Activated CD4-positive, alpha-beta T cell treated with anti-CD3 and anti-CD28 coated beads, Interleukin-2, Interleukin-4, amounts not matched to agents 100 ng/mL and 50 ng/mL, durations not matched to agents 16 hours and 8 hours (primary cell): ENCODE results near the gene ARPC4.

Experiments
- DNase-seq: peaks from one replicate; pipeline ENCODE4 v3.0.0-alpha.2; 2020; ENCODE audit warnings: low spot score

ARPC4 gene

DNA sequence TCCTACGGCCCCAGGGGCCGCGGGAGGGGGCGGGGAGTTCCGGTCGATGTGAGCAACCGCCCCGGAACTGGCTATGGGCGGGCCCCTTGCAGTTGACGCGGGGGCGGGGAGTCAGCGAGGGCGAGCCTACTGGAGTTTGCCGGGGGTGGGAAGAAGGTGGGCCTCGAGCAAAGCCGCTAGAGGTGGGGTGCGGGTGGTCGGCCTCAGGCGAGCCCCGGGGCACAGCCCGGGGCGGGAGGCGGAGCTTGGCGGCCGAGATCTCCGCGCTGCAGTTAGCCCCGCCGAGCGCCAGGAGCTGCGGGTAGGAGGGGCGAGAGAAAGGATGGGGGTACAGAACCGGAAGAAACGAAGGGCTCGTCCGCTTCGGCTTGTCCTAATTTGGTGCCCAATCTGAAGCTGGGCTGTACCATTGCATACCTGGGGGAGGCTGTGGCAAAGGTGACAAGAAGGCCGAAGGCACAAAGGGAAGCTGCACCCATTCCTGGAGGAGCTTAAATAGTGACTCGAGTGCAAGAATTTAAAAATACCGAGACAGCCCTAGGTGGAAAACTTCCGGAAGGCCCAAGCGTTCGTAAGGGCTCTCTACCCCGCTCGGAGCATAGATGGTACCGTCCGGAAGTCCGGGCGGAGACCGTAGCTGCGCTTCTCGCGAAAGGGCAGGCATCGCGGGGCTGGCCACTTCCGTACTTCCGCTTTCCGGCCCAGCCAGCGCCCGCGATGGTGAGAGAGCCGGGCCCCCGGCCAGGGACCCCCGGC lies at the start of gene ARPC4, which contains the start of gene TADA3:
Gene ARPC4 (plus strand): TSS at position 678 of the 756 bp plus-strand sequence. CDS start 40 bp downstream, at position 718.
Gene TADA3 (minus strand): TSS at position 69 of the 756 bp plus-strand sequence. CDS start 1,007 bp downstream, outside the sequence.
- peak; percentile 92 for DNase-seq

DNA sequence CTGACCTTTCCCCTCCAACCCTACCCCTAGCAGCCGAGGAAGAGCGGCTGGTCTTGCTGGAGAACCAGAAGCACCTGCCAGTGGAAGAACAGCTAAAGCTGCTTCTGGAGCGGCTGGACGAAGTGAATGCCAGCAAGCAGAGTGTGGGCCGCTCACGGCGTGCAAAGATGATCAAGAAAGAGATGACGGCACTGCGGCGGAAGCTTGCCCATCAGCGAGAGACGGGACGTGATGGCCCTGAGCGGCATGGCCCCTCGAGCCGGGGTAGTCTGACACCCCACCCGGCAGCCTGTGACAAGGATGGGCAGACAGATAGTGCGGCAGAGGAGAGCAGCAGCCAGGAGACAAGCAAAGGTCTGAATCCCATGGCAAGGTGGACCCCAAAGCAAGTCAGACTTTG lies 49.3 kb upstream of the ARPC4 start:
- DNase-seq, result no peak

GRCh38 chr3:9744162-9744561 lies 48.7 kb upstream of the ARPC4 start:
- no peak for DNase-seq

DNA sequence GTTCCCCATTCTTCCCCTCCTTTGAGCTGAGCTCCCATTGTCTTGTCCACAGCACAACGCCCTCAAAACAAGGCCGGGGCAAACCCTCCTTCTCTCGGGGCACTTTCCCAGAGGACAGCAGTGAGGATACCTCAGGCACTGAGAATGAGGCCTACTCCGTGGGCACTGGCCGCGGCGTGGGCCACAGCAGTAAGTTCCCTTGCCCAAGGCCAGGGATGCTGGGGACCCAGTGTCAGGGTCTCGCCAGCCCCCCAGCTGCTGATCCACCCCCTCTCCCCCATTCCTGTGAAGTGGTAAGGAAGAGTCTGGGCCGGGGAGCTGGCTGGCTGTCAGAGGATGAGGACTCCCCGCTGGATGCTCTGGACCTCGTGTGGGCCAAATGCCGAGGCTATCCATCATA lies 47.4 kb upstream of the ARPC4 start:
- no peak for DNase-seq

DNA sequence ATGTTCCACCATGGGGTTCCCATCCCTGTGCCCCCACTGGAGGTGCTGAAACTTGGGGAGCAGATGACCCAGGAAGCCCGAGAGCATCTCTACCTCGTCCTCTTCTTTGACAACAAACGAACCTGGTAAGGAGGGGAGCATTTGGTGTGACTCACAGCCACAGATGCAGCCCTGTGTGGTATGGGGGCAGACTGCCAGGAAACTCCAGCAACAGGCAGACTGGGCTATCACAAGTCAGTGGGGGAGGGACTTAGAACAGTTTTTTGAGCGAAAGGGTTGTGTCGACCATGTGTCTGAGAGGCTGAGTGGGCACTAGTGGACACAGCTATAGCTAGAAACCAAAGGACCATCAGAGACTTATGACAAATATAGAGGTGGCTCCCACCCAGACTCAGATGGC lies 46.6 kb upstream of the ARPC4 start:
- no peak for DNase-seq

DNA sequence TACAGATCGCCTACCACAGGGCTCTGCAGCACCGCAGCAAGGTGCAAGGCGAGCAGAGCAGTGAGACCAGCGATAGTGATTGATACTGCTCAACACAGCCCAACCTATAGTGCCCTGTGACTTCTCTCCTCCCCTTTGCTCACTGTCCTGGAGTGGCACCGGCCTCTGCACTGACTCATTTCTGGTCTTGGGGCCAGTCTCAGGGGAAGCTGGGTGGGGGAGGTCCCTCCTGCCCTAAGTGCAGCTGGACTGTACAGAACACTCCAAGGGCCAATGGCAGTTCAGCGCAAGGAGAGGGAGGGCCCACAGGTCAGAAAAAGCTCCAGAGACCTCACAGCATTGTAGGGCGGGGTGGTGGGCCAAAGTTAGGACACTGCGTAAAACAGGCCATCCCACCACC lies 45.6 kb upstream of the ARPC4 start:
- DNase-seq, result no peak

- DNase-seq, result no peak
Measured at GRCh38 chr3:9748031-9748430, 44.9 kb upstream of the ARPC4 start.

GRCh38 chr3:9749296-9749644 lies 43.6 kb upstream of the ARPC4 start:
- DNase-seq, result no peak

- peak; percentile 99 for DNase-seq
Measured at GRCh38 chr3:9749645-9750555, 43.0 kb upstream of the ARPC4 start, which contains the start of gene OGG1. OGG1 (plus strand) TSS chr3:9749952; CDS start chr3:9750287, 335 bp downstream.

DNA sequence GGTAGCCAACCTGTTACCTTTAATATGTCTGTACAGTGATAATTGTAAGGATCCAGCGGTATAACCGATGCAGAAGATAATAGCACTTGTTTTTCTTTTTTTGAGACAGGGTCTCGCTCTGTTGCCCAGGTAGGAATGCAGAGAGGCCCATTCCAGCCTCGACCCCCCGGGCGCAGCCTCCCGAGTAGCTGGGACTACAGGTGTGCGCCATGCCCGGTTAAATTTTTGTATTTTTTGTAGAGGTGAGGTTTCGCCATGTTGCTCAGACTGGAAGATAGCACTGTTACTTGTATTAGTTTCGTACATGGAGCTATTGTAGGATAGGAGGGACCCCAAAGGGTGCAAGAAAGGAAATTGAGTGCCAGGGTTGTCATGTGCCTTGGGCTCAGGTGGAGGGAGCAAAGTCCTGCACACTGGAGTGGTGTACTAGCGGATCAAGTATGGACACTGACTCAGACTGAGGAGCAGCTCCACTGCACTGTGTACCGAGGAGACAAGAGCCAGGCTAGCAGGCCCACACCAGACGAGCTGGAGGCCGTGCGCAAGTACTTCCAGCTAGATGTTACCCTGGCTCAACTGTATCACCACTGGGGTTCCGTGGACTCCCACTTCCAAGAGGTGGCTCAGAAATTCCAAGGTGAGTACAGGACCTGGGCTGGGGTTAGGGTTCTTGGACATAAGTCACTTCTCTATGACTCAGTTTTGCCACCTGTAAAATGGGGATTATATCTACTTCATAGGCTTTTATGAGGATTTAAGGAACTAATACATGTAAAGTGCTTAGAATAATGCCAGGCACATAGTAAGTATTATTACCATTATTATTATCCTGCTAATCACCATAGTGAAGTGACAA lies 42.1 kb upstream of the ARPC4 start:
- DNase-seq, result no peak

DNA sequence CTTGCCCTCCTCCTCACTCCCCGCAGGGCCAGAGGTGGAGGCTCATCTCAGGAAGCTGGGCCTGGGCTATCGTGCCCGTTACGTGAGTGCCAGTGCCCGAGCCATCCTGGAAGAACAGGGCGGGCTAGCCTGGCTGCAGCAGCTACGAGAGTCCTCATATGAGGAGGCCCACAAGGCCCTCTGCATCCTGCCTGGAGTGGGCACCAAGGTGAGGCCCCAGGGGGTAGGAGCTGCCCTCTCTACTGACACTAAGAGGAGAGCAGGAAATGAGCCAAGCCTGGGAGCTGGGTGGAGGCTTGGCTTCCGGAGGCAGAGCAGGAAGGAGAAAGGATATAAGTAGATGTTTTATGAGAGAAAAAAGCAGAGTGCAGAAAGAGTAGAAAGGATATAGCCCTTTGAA lies 38.2 kb upstream of the ARPC4 start:
- DNase-seq, result no peak

- DNase-seq, result no peak
Measured at GRCh38 chr3:9757427-9757826, 35.5 kb upstream of the ARPC4 start.

DNA sequence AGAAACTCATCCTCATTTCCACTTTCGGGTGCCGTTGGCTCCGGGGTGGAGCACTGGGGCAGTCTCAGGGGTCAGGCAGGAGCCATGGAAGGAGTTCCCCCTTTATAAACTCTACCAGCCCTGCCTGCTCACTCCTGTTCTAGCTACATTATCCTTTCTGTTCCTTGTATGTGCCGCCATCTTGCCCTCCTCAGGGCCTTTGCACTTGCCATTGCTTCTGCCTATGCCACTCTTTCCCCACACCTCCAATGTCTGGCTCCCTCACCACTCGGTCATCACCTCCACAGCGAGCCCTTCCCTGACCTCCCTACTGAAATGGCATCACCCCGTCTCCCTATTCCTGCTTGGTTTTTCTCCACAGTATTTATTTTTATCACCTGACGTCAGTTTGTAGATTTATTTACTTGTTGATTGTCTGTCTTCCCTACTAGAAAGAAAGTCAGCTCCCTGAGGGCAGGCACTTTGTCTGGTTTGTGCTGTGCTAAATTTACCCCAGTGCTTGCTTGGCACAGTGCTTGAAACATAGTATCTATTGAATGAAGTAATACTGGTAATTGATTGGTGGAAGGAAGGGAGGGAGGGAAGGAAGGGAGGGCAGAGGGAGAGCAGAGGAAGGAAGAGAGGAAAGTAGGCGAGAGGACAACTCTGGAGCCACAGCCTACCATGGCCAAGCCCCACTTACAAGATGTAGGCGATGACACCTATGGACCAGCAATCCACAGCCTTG lies 31.9 kb upstream of the ARPC4 start:
- DNase-seq, result no peak

DNA sequence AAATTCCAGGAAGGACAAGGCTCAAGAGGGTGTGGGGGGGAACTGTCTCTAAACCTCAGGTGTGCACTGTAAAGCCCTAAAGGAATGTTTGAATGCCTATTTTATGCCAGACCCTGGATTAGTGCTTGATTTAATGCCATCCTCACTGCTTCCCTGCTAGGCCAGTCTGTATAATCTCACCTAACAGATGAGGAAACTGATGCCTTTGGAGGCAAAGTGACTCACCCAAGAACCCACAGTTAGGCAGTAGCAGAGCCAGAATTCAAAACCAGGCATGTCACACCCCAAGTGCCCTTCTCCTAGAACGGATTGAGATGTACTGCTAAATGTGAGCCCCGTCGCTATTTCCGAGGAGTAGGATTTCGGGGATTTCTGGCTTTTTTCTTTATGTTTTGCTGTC lies 31.0 kb upstream of the ARPC4 start:
- no peak for DNase-seq

DNA sequence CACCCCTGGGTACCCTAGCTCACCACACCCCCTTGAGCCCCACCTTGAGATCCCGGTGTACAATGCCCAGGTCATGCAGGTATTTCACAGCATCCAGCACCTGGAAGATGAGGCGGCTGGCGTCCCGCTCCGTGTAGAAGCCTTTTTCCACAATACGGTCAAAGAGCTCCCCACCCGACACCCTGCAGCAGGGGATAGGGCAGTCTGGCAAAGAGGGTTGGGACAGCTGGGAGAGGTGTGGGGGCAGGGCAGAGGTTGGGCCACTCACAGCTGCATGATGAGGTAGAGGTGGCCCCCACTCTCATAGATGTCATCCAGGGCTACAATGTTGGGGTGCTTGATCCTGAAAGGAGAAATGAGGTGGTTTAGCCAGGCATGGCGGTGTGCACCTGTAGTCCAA lies 30.0 kb upstream of the ARPC4 start:
- DNase-seq, result no peak

- no peak for DNase-seq
Measured at GRCh38 chr3:9765865-9766264, 27.0 kb upstream of the ARPC4 start.

- no peak for DNase-seq
Measured at GRCh38 chr3:9767418-9767817, 25.5 kb upstream of the ARPC4 start.

DNA sequence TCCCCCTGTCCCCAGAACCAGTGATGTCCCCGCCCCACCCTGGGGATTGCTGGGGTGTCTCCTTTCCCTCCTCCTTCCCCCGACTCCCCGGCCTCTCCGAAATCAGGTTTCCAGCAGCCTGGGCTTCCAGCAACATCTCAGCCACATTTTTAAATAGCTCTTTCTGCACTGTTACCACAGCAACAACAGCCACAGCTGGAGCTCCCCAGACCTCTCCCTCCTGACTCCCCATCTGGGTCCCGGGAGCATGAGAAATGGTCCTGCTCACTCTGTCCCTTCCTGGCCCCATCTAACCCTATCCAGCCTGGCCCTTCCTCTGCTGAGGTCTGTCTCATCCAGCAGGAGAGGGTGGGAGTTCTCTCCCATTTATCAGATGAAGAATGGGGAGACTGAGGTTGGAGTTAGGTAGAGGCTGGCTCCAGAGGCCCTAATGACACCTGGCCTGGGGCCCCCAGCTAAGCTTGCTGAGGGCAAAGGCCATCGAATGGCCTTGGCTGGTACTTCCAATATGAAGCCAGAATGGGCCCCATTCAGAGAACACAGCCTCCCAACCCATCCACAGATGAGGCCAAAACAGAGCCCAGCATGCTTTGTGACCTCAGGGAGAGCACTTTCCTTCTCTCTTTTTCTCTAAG lies 24.6 kb upstream of the ARPC4 start:
- DNase-seq, result no peak

- no peak for DNase-seq
Measured at GRCh38 chr3:9769012-9769411, 23.9 kb upstream of the ARPC4 start.

DNA sequence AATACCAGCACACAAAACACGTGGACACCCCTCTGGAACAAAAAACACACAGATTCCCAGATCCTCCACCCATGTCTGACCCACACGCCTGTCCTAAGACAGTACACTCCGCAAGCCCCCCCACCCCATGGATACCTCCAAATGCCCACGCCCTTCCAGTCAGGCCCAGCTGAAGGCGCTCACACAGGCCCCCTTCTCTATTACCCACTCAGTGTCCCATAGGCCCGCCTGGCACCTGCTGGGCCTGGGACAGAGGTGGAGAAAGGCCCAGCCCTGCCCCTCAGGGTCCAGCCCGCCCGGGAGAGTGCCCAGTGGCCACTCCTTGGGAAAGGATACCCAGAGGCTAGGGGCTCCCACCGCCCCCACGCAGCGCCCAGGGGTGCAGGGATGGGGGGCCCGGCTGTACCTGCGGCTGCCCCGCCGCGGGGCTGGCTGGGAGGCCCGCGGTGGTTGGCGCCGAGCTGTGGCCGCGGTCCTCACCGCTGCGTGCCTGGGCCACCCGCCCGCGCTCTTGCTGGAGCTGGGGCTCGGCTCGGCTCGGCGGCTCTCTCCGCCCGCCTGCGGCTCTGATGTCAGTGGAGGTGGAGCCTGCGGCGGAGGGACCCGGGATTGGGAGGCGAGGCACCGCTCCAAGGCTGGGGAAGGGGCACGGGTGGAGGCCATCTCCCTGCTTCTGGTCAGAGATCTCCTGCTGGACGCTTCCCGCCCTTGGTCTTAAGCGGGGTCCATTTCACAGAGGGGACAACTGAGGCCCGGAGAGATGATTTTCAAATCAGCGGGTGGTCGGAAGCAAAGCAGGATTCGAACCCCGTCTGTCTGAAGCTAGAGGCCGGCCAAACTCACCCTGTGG lies 23.2 kb upstream of the ARPC4 start, which contains the start of gene CAMK1:
Gene CAMK1 (minus strand): TSS at position 522 of the 850 bp plus-strand sequence. CDS start 2,198 bp downstream, outside the sequence.
- peak; percentile 64 for DNase-seq
